Natural killer cell (primary cell): ENCODE measurements around the gene ZNF629. TPM values are rescaled to one million over a fixed set of nuclear protein-coding genes. Genes with fewer than 3 reads are reported as not detected.

Experiments
- ATAC-seq, 3 donors: fragments of 150-1000 bp in 2 of 3; fragments of 200-7000 bp in 1 of 3; cut with Tn5 transposase; 1 replicate in 1 of 3; 2 replicates in 2 of 3; pipeline ENCODE4 v1.10.0; 2021; ENCODE audit warnings: mild to moderate bottlenecking in 2 of 3, moderate library complexity in 2 of 3
- DNase-seq, 2 donors: peaks; one replicate each; pipeline versions ENCODE4 v3.0.0 to v3.0.0-alpha.2; 2013 to 2021; ENCODE audit warnings: mixed read lengths in 1 of 2
- H3K27ac ChIP-seq: one replicate; pipeline ENCODE4 v1.5.1; 2013; ENCODE audit warnings: mild to moderate bottlenecking, low read length
- H3K27me3 ChIP-seq: one replicate; pipeline ENCODE4 v1.6.1; 2013; ENCODE audit warnings: low read length; ENCODE audit not compliant: control insufficient read depth, insufficient read depth
- H3K36me3 ChIP-seq: one replicate; pipeline ENCODE4 v1.6.1; 2013; ENCODE audit warnings: low read length; ENCODE audit not compliant: control insufficient read depth, insufficient read depth
- H3K4me1 ChIP-seq: one replicate; pipeline ENCODE4 v1.6.1; 2013; ENCODE audit warnings: low read length; ENCODE audit not compliant: control insufficient read depth, insufficient read depth
- H3K4me3 ChIP-seq: one replicate; pipeline ENCODE4 v1.5.1; 2013; ENCODE audit warnings: low read length
- H3K9me3 ChIP-seq: one replicate; pipeline ENCODE4 v1.6.1; 2013; ENCODE audit warnings: low read length; ENCODE audit not compliant: control insufficient read depth, insufficient read depth
- H3K27ac Mint-ChIP-seq, 2 donors: one replicate each; pipeline ENCODE4 v1.8.0; 2022; ENCODE audit warnings: mild to moderate bottlenecking in 2 of 2, mixed read lengths in 2 of 2, moderate library complexity in 1 of 2
- H3K27me3 Mint-ChIP-seq, 2 donors: one replicate each; pipeline ENCODE4 v1.8.0; 2022; ENCODE audit warnings: low read depth in 2 of 2, mixed read lengths in 2 of 2
- H3K36me3 Mint-ChIP-seq: one replicate; pipeline ENCODE4 v1.8.0; 2022; ENCODE audit warnings: mixed read lengths
- H3K4me1 Mint-ChIP-seq, 2 donors: one replicate each; pipeline ENCODE4 v1.8.0; 2022; ENCODE audit warnings: mixed read lengths in 2 of 2
- H3K4me3 Mint-ChIP-seq: one replicate; pipeline ENCODE4 v1.8.0; 2022; ENCODE audit warnings: mild to moderate bottlenecking, moderate library complexity, mixed read lengths
- H3K9me3 Mint-ChIP-seq, 2 donors: one replicate each; pipeline ENCODE4 v1.8.0; 2022; ENCODE audit warnings: mixed read lengths in 2 of 2
- CTCF ChIP-seq: fragments of 200-600 bp; IDR thresholded peaks from one replicate; pipeline ENCODE4 v1.8.0; 2022; ENCODE audit warnings: antibody characterized with exemption
- WGBS: methylation state at CpG from one replicate; pipeline ENCODE4 v1.1.7; 2013; ENCODE audit warnings: missing lambda C conversion rate; ENCODE audit not compliant: insufficient coverage; 5-methylcytosine and 5-hydroxymethylcytosine counted together
- intact Hi-C: fragments of 100-400 bp; cut with micrococcal nuclease; formaldehyde crosslinking; loops from one replicate; pipeline ENCODE4 v1.14.2; 2022
- total RNA-seq, 4 donors: library from RNA; stranded (reverse); fragments of 120-200 nt in 1 of 4; gene quantifications; one replicate each; pipeline versions ENCODE4 v1.2.3 to v1.2.4, GENCODE V29; 2013 to 2022

Gene ZNF629
- total RNA-seq: 1 to 10 TPM in 2 of 3 donors, under 1 TPM in 1; 0.96 to 1.9 (median 1.8) TPM
- total RNA-seq (2013): 2.5 TPM

GRCh38 chr16:30786936-30787612, at the start of gene ZNF629:
ZNF629 (minus strand) TSS chr16:30787205; CDS start chr16:30784482, 2,723 bp downstream.
- Histone ChIP-seq H3K9me3 (no peaks in the 10 kb centered on the region), H3K27ac (no peak within 1 kb of the TSS), H3K36me3 (no peaks in the 10 kb centered on the region), H3K4me1 (peaks cover 22% of the 10 kb centered on the region), H3K27me3 (peaks cover 11% of the 10 kb centered on the region), H3K4me3 (peak within 1 kb of the TSS; percentile 67)
- Mint-ChIP-seq H3K36me3 (no peaks in the 10 kb centered on the region), H3K27ac (peak within 1 kb of the TSS in 1 of 2 donors; percentile 52), H3K27me3 (peaks cover 8 to 13% of the 10 kb centered on the region in 2 donors), H3K4me3 (peak within 1 kb of the TSS; percentile 88), H3K4me1 (peaks cover 5 to 18% of the 10 kb centered on the region in 2 donors), H3K9me3 (no peaks in the 10 kb centered on the region)
- TF ChIP-seq CTCF: no peak
- ATAC-seq (peak; percentile 26 to 58 (median 41)), DNase-seq (peak in 1 of 2 donors; percentile 59)
- 2% methylated on average over 37 of the region's 37 CpGs for whole genome bisulfite sequencing
- intact Hi-C loops: no loop called here

- H3K4me1 Mint-ChIP-seq: no peaks in the 10 kb centered on the region
- no peaks in the 10 kb centered on the region for H3K9me3 Mint-ChIP-seq
- 96% methylated on average over 44 of the region's 44 CpGs for WGBS
- no peak overlapping the region for H3K27ac Mint-ChIP-seq
- H3K36me3 ChIP-seq: no peaks in the 10 kb centered on the region
- H3K27me3 Mint-ChIP-seq: no peaks in the 10 kb centered on the region
- DNase-seq (no peak), ATAC-seq (no peak)
- no peaks in the 10 kb centered on the region for H3K4me1 ChIP-seq
- intact Hi-C loops: no loop called here
- no peak overlapping the region for H3K4me3 Mint-ChIP-seq
- TF ChIP-seq CTCF: no peak
- no peak overlapping the region for H3K4me3 ChIP-seq
- H3K36me3 Mint-ChIP-seq: no peaks in the 10 kb centered on the region
- no peaks in the 10 kb centered on the region for H3K9me3 ChIP-seq
- H3K27ac ChIP-seq: no peak overlapping the region
- no peaks in the 10 kb centered on the region for H3K27me3 ChIP-seq
Observed at GRCh38 chr16:30834130-30834740, 47.2 kb upstream of the ZNF629 start.

- Mint-ChIP-seq H3K36me3 (no peaks in the 10 kb centered on the region), H3K9me3 (no peaks in the 10 kb centered on the region), H3K27me3 (peaks cover 0 to 3% of the 10 kb centered on the region in 2 donors), H3K4me1 (peaks cover 0 to 3% of the 10 kb centered on the region in 2 donors), H3K4me3 (no peak overlapping the region), H3K27ac (no peak overlapping the region)
- no peak overlapping the region for H3K27ac ChIP-seq
- no peaks in the 10 kb centered on the region for H3K27me3 ChIP-seq
- DNase-seq (no peak), ATAC-seq (no peak)
- TF ChIP-seq CTCF: no peak
- WGBS: 96% methylated on average over 5 of the region's 6 CpGs
- no peaks in the 10 kb centered on the region for H3K36me3 ChIP-seq
- intact Hi-C loops: no loop called here
- no peaks in the 10 kb centered on the region for H3K4me1 ChIP-seq
- H3K9me3 ChIP-seq: no peaks in the 10 kb centered on the region
- H3K4me3 ChIP-seq: no peak overlapping the region
Observed at GRCh38 chr16:30830072-30830417, 43.0 kb upstream of the ZNF629 start.
